Thyroid gland (tissue), 4 donors: ENCODE measurements around the gene TNFRSF11A. TPM values are rescaled to one million over a fixed set of nuclear protein-coding genes. Genes with fewer than 3 reads are reported as not detected.

Experiments used
- DNase-seq, 2 donors: peaks; one replicate each; pipeline ENCODE4 v3.0.0-alpha.2; 2019
- H3K27ac ChIP-seq, 3 donors: fragments of 200-600 bp; sonication (generic); 1 replicate in 2 of 3; 2 replicates in 1 of 3; pipeline ENCODE4 v1.5.1; 2016 to 2019; ENCODE audit warnings: mild to moderate bottlenecking in 1 of 3, moderate library complexity in 1 of 3
- H3K27me3 ChIP-seq: fragments of 200-600 bp; sonication (generic); one replicate; pipeline ENCODE4 v1.5.1; 2019
- H3K36me3 ChIP-seq, 2 donors: fragments of 200-600 bp; sonication (generic); one replicate each; pipeline ENCODE4 v1.5.1; 2016 to 2019
- H3K4me1 ChIP-seq, 2 donors: fragments of 200-600 bp; sonication (generic); one replicate each; pipeline ENCODE4 v1.5.1; 2017 to 2019
- H3K4me3 ChIP-seq, 3 donors: fragments of 200-600 bp; sonication (generic); replicated peaks in 1 of 3; 1 replicate in 2 of 3; 2 replicates in 1 of 3; pipeline ENCODE4 v1.5.1; 2016; ENCODE audit warnings: mild to moderate bottlenecking in 1 of 3
- H3K9me3 ChIP-seq: fragments of 200-600 bp; sonication (generic); one replicate; pipeline ENCODE4 v1.5.1; 2017
- POLR2A ChIP-seq, 2 donors: fragments of 450-650 bp; IDR thresholded peaks; one replicate each; pipeline ENCODE4 v1.6.1; 2017; ENCODE audit warnings: antibody characterized with exemption in 2 of 2, mild to moderate bottlenecking in 2 of 2, moderate library complexity in 1 of 2
- WGBS, 2 donors: methylation state at CpG; one replicate each; pipeline ENCODE4 v1.1.5; 2017; 5-methylcytosine and 5-hydroxymethylcytosine counted together
- intact Hi-C: fragments of 100-400 bp; cut with DNase I; formaldehyde crosslinking; loops from one replicate; pipeline ENCODE4 v1.15.1; 2023
- total RNA-seq, 4 donors: library from RNA; depleted of rRNA; stranded (reverse); fragments of >200 nt; gene quantifications; one replicate each; pipeline ENCODE4 v1.2.3, GENCODE V29; 2016
- TF ChIP-seq, protein P1 (sequence below), 6 experiments: fragments of 200-600 bp in 3 of 6; fragments of 450-650 bp in 3 of 6; sonication (generic) in 3 of 6; IDR thresholded peaks; one replicate each; pipeline ENCODE4 v1.5.1; 2016 to 2019; ENCODE audit warnings: antibody characterized with exemption in 6 of 6, mild to moderate bottlenecking in 2 of 6, inconsistent platforms in 1 of 6, moderate library complexity in 1 of 6

TNFRSF11A gene
- total RNA-seq, 4 donors from 2014 or later, result 3.3 to 11.6 (median 6.7) TPM

DNA sequence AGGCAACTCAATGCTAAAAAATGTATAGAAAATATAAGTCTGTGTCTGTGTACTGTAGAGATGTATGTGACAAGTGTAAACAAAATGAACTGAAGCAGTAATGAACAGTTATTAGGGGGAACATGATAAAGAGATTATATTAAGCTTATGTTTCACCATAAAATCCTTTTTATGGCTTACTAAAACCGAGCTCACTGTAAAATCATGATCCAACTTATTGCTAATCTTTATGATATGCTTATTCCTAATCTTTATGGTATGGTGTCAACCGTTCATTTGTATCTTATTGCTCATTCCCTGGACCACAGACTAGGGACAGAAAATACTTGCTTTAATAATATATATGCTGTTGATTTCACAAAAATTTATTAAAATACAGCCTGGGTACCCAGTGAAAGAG, 62.1 kb downstream of the TNFRSF11A start:
- TF ChIP-seq, protein P1, sequence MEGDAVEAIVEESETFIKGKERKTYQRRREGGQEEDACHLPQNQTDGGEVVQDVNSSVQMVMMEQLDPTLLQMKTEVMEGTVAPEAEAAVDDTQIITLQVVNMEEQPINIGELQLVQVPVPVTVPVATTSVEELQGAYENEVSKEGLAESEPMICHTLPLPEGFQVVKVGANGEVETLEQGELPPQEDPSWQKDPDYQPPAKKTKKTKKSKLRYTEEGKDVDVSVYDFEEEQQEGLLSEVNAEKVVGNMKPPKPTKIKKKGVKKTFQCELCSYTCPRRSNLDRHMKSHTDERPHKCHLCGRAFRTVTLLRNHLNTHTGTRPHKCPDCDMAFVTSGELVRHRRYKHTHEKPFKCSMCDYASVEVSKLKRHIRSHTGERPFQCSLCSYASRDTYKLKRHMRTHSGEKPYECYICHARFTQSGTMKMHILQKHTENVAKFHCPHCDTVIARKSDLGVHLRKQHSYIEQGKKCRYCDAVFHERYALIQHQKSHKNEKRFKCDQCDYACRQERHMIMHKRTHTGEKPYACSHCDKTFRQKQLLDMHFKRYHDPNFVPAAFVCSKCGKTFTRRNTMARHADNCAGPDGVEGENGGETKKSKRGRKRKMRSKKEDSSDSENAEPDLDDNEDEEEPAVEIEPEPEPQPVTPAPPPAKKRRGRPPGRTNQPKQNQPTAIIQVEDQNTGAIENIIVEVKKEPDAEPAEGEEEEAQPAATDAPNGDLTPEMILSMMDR (IDR thresholded peaks at IDR 0.05), result no peak
- no peak for TF ChIP-seq POLR2A (IDR thresholded peaks at IDR 0.05)
- DNase-seq, result no peak
- Histone ChIP-seq H3K4me3 (no peak overlapping the region), H3K9me3 (no peaks in the 10 kb centered on the region), H3K4me1 (no peaks in the 10 kb centered on the region), H3K27ac (no peak overlapping the region), H3K36me3 (no peaks in the 10 kb centered on the region), H3K27me3 (no peaks in the 10 kb centered on the region)
- WGBS, 2 donors, result 89 to 93% methylated on average over 2 of the region's 2 CpGs
- intact Hi-C loops, result no loop called here

DNA sequence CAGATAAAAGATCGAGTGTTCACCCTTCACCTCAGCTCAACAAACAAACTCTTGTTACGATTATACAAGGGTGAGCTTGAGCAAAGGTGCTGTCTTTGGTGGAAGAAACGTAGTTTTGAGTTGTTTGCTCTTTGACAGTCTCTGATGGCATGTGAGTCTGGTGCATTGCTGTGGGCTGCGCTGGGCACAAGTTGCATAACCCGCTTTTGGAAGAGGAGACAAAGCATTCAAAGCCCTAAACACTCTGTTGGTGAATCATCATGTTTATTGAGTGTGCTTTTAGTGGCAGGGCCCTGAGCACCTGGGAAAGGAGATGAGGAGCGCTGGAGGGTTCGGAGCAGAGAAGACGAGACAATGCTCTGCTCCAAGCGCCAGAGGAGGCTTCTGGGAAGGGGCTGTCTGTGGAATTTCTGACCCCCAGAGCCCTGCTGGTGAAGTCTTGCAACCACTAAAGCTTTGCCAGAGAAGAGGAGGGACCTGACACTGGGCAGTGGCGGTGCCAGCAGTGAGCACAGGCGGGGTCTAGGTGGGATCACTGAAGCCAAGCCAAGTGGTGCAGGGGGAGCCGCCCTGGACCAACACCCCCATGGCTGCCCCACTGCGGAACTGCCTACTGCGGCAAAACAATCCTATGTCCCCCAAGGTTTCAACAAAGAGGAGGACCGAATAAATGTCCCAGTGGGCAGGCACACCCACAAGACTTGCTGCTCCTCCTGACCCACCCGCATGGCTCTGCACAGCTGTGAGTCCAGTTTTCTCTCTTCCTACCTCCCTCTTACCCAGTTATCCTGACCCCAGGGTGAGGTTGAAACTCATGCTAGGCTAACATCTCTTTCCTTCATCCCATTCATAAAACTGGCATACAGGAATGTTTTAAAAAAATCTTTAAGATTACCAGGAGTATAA, 64.0 kb downstream of the TNFRSF11A start:
- H3K36me3 ChIP-seq, result no peaks in the 10 kb centered on the region
- H3K27me3 ChIP-seq, result no peaks in the 10 kb centered on the region
- no peaks in the 10 kb centered on the region for H3K9me3 ChIP-seq
- intact Hi-C loops, result no loop called here
- no peaks in the 10 kb centered on the region for H3K4me1 ChIP-seq
- WGBS, 2 donors, result 83 to 87% methylated on average over 16 of the region's 16 CpGs
- no peak overlapping the region for H3K4me3 ChIP-seq
- H3K27ac ChIP-seq, result no peak overlapping the region
- DNase-seq, result no peak
- no peak for TF ChIP-seq POLR2A (IDR thresholded peaks at IDR 0.05)
- TF ChIP-seq, protein P1 (IDR thresholded peaks at IDR 0.05), result no peak

DNA sequence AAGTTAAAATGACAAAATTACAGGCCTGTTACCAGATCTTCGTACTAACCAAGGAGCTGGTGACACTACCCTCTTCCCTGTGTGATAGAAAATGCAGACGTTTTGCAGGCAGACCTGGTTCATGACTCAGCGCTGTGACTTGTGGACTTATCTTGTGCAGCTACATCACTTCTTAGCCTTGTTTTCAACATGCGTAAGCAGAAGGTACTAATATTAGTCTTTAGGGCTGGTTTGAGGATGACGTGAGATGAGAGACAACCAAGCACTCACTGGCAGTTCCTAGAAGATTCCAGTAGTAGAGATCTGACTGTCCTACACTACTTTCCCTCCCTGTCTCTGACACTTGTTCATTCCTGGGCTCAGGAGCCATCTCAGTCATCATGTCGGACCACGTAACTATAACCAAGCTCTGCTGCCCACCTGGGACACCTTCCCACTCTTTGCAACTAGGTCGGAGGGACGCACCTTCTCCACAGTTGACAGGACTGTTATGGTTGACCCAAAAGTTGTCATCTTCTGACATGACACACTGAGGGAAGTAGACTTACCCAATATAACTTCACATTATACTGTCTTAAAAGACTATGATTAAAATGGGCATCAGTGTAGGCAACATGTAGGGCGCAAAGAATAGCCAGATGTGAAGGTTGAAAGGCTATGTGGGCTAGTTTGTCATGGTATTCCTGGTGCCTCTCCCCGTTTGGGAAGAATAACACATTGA, 64.8 kb downstream of the TNFRSF11A start:
- no peaks in the 10 kb centered on the region for H3K27me3 ChIP-seq
- 94 to 95% methylated on average over 11 of the region's 11 CpGs for WGBS, 2 donors
- intact Hi-C loops, result no loop called here

DNA sequence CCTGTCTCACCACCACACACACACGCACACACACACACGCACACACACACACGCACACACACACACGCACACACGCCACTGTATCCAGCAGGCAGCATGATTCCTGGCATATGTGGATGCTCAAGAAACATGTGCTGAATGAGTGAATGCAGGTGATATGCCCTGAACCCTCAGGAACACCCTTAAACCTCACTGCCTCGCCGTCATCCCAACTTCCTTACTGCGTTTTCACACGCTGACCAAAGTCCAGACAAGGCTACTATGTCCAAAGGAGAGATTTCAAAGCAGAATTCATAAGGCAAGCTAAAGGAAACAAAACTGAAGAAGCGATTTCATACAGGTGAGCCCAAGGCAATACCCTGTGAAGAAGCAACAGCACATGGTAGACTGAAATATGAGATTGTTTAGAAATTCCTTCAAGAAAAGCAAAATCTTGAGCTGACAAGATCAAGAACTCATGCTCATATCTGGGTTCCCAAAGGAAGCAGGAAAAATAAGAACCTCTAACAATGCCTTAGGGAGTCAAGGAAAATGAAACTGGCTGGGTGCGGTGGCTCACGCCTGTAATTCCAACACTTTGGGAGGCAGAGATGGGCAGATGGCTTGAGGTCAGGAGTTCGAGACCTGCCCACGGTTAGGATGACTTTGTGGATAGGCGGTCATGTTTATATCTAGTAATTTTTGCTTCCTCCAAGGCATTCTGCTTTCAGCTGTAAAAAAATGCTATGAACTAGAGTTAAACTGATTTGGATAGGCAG, 69.1 kb downstream of the TNFRSF11A start:
- no peak for TF ChIP-seq POLR2A (IDR thresholded peaks at IDR 0.05)
- TF ChIP-seq, protein P1 (IDR thresholded peaks at IDR 0.05), result no peak
- H3K9me3 ChIP-seq, result no peaks in the 10 kb centered on the region
- H3K27me3 ChIP-seq, result no peaks in the 10 kb centered on the region
- WGBS, 2 donors, result 93 to 95% methylated on average over 15 of the region's 15 CpGs
- H3K36me3 ChIP-seq, result no peaks in the 10 kb centered on the region
- no peak overlapping the region for H3K4me3 ChIP-seq
- no peak overlapping the region for H3K27ac ChIP-seq
- DNase-seq, result no peak
- intact Hi-C loops, result no loop called here
- no peaks in the 10 kb centered on the region for H3K4me1 ChIP-seq

More for the DNA sequence above, 64.8 kb downstream of the TNFRSF11A start:
- H3K4me3 ChIP-seq, result no peak overlapping the region
- DNase-seq, result no peak
- no peaks in the 10 kb centered on the region for H3K36me3 ChIP-seq
- TF ChIP-seq POLR2A (IDR thresholded peaks at IDR 0.05), result no peak
- TF ChIP-seq, protein P1 (IDR thresholded peaks at IDR 0.05), result no peak
- H3K9me3 ChIP-seq, result no peaks in the 10 kb centered on the region
- no peaks in the 10 kb centered on the region for H3K4me1 ChIP-seq
- no peak overlapping the region for H3K27ac ChIP-seq
